ENCODE data around the gene MLLT3.

- TF ChIP-seq CTCF (IDR thresholded peaks at IDR 0.05; ENCODE audit: insufficient read depth, low read length, poor library complexity, severe bottlenecking) (no peak), EZH2phosphoT487 (conservative IDR thresholded peaks at IDR 0.05; ENCODE audit: low read length) (no peak)
These were observed 324.6 kb downstream of the MLLT3 start for GRCh38 chr9:20297646-20298084.

Data from SU-DHL-6 (cell line).